ENCODE results near the gene FSIP1.

Gene FSIP1

DNA sequence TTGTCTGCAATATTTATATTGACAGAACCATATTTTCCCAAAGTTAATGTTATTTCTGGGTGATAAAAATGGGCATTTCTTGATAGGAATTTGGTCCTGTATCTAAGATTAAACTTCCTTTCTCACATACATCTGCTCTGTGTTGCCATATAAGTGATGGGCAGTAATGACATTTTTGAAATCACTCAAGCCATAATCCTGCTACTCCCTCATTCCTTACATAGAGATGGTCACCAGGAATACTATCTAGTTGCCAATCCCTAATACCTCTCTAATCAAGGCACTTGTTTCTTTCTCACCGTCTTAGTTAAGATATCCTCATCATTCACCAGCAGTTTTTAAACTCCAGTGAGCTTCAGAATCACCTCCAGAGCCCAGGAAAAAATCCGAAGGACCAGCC lies 68.4 kb downstream of the FSIP1 start:
- DNase-seq = no peak

GRCh38 chr15:39713846-39714245 lies 68.8 kb downstream of the FSIP1 start:
- no peak for DNase-seq

DNA sequence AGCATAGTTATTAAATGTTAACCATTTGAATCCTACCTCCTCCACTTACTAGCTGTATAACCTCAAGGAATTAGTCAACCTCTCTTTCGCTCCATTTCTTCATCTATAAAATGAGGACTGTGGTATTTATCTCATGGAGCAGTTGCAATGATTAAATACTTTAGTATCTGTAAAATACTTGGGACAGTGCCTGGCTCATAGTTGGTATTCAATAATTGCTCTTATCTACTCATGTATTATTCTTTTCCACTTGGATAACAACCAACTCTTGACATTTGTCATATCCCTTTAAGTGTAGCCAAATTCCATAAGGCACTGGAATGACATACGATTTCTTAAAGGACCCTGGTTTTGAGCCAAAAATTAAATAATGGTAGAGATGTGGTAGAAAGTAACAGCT lies 72.0 kb downstream of the FSIP1 start:
- DNase-seq = no peak

DNA sequence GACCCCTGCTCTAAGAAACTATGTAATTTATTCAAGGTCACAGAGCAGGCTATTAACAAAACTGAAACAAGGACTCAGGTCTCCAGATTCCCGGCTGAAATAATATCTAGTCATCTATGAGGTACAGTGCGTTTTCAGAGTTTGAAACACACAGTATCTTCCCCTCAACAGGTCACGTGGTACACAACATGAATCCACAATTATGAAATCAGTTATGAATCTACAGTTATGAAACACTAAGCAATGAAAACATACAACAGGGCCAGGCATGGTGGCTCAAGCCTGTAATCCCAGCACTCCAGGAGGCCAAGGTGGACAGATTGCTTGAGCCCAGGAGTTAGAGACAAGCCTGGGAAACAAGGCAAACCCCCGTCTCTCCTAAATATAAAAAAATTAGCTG lies 72.7 kb downstream of the FSIP1 start:
- DNase-seq = no peak

DNA sequence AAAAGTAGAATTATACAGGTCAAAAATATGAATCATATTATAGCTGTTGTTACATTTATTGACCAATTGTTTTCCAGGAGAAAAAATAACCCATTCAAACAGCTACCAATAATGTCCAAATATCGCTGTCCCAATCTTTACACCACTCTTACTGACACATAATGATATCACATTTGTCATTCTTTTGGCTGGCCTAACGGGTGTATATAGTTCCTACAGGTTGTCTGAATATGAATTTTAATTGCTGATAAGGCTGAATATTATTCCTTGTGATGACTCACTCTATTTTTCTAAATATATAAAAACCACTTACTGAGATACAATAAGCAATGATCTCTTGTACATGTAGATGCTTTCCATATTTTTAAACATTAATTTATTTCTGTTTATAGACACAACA lies 76.4 kb downstream of the FSIP1 start:
- DNase-seq = no peak

DNA sequence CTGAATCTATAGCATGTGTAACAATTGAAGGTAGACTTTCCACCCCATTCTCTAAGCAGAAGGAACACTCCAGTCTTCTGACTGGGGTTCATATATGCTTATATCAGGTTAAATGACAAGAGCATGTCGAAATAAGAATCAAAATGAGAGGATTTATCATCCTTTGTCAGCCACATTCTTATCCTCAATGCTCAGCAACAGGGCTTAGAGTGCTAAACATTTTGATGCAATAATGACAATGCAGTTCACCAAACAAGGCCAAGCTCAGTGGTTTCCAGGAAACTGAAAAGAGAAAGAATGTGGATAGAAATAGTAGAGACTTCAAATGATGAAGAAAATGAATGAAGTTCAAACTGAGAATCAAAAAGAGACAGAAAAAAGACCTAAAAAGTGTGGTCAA lies 78.0 kb downstream of the FSIP1 start:
- no peak for DNase-seq

GRCh38 chr15:39704235-39704634 lies 78.4 kb downstream of the FSIP1 start:
- DNase-seq = no peak

DNA sequence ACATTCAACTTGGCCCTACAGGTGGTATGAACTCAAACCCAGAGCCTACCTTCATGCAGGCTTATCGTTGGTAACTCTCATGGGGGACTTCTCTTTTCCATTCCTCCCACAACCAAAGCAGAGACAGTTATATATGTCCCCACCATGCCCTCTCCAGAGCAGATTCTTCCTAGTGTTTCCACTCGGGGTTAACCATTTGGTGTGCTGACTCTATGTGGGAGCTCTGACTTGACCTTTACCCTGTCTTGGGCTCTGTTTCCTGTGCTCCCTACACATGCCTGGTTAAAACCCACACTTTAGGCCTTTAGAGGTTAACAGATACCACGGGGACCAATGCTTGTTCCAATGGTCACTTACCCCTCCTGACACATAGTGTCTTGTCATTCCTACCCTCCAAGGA lies 80.7 kb downstream of the FSIP1 start:
- DNase-seq = no peak

GRCh38 chr15:39700375-39700700 lies 82.3 kb downstream of the FSIP1 start:
- no peak for DNase-seq

DNA sequence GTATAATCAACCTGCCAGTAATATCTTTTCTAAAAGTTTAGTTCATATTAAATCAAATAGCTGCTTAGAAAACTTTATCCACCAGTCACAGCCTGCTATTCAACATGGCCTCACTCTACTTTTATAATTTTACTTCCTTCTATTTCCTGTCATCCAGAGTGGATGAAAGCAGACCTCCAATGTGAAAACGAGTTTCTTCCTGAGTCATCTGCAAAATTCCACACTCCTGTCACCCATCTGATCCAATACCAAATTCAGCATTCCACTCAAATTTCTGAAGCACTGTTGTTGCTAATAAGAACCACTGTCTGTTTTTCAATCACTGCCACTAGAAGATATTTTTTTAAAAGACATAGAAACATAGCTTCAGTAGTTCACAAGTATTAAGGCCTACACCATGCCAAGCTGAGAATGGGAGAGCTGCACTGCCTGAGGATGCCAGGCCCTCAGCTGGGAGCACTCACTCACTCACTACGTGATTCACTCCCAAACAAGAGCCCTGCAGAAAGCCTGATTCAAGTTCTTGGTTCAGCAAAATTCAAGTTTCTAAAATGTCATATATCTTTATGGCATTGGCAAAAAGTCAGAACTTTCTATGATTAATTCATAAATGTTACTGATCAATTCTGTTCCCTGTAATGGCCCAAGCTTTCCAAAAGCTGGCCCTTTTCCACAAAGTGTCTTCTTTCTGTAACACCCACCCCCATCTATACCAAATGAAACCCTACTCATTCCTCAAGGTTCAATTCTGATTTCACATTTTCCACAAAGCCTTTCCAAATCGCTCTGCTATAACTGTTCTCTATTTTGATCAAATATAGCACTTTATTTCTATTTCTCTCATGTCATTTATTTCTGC lies 82.9 kb downstream of the FSIP1 start:
- DNase-seq = no peak

- no peak for DNase-seq
These were observed 83.9 kb downstream of the FSIP1 start for GRCh38 chr15:39698444-39699390.

DNA sequence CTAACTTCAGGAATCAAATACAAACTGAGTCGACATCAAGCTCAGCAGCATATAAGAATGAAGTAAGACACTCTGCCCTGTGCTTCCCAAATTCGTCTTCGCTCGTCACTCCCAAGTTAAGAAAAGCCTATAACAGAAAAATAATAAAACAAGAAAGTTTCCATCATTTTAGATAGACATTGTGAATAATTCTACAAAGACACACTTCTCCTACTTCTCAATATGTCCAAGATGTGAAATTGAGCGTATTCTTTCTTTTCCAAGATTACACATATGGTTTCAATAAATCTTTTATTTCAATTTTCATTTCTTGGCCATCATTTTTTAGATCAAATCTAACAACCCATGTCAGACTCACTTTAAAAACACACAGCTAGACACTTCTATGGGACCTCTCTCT lies 85.1 kb downstream of the FSIP1 start:
- DNase-seq = no peak

- no peak for DNase-seq
These were observed 86.8 kb downstream of the FSIP1 start for GRCh38 chr15:39695793-39696192.

DNA sequence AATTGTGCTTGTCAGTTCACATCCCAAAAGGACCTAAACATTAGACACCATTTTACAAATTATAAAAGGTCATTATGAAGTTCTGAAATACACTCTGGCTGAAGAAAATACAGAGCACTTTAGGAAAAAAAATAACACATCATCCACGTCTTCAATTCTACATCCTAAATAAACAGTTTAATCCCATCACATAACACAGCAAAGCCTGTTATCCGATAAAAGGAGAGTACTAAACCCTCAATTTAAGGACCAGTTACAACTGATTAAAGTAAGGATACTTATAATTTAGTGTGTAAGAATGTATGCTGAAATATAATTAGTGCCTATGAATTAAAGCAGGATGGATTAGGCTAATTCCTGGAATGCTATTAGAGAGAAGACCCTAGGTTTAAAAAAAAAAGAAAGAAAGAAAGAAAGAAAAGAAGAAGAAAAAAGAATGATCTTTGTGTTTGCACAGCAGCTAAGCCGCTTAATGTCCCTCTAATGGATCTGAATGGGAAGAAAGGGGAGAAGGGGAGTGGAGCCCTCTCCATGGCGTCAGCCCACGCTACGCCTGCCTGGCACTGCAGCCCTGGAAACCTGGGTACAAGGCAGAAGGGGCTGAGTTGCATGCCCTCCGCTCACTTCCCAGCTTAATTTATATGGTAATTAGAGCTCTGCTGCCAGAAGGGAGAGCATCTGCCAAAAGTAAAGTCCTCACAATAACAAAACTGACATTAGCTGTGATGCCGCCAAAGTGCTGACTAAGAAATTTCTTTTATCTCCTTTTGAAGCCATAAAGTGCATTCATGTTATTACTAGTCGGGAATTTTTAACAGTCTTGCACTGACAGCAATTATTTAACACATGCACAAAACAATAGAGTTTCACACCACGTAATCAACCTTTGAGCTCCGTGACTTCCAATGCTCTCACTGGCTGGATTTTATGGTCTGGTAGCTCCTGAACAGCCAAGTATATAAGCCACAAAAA lies 90.0 kb downstream of the FSIP1 start:
- peak; percentile 29 for DNase-seq

- DNase-seq = no peak
These were observed 91.6 kb downstream of the FSIP1 start for GRCh38 chr15:39690881-39691634.

GRCh38 chr15:39687965-39688364 lies 94.7 kb downstream of the FSIP1 start:
- no peak for DNase-seq

DNA sequence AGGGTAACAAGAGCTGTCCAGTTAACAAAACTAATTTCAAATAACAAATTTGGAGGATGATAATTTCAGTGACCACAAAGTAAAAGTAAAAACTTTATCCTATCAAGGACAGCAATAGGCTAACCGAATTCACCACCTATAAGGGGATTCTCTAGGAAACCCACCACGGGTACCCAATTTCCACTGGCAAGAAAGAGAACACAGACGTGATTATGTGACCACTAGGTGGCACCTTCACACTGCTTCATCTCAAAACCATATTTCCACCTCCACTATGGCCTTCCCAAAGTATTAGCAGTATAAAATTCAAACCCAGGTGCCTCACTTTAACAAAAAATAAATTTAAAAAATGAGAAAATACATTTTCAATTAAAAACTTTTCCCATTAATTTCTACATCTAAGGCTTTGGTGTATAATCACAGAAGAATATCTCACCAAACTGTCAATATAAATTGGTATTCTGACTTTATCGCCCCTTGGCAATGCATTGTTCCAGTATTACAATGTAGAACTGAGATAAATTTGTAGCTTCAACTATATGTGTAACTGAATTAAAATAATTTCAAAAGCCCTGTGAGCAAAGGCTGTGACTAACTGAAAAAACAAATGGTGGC lies 96.5 kb downstream of the FSIP1 start:
- peak; percentile 68 for DNase-seq

- DNase-seq = no peak
These were observed 97.3 kb downstream of the FSIP1 start for GRCh38 chr15:39685367-39685766.

DNA sequence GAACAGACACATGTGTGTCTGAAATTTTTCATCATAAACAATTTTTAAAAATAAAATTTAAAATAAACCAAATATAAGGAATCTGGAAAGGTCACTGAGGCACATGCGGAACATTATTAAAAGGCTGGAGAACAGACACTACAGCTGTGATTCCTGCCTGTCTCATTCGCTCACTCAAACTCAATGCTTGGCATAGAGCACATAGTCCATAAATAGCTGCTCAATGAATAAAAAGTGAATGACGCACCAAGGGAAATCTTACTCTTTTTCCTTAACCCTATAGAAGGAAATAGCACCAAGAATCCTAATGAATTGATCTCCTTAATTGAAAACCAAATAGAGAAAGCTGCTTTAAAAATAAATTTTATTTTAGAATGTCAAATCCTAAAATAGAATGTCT lies 98.4 kb downstream of the FSIP1 start:
- no peak for DNase-seq

- no peak for DNase-seq
These were observed 100.3 kb downstream of the FSIP1 start for GRCh38 chr15:39682366-39682765.

- DNase-seq = peak; percentile 43
These were observed 101.8 kb downstream of the FSIP1 start for GRCh38 chr15:39680868-39681267.

DNA sequence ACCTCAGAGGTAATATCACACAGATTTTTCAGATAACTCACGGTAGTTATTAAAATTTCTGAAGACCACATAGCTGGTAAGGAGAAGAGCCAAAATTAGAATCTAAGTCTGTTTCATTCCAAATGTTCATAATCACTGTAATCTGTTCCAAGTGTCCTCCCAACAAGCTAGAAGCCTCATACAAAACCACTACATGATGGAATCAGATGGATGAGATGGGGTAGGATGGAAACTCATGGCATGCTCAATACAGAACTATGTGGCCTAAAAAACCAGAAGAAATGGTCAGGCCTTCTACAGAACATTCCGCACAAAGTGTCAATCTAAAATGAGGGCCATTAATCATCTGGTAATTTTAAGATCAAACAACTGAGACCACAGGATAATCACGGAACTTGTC lies 110.0 kb downstream of the FSIP1 start:
- no peak for DNase-seq

Measured in right hindlimb (tissue), 1 donor.